Thymus (tissue), 11 donors: ENCODE data around the gene FAM193A. TPM values are rescaled to one million over a fixed set of nuclear protein-coding genes. Genes with fewer than 3 reads are reported as not detected.

Experiments
- DNase-seq, 9 donors: peaks; one replicate each; pipeline ENCODE4 v3.0.0-alpha.2; 2013; ENCODE audit warnings: low spot score in 9 of 9, low read depth in 6 of 9, missing footprints in 1 of 9
- H3K27ac ChIP-seq, 2 donors: one replicate each; pipeline ENCODE4 v1.5.1; 2013; ENCODE audit warnings: control low read depth in 1 of 2, low read depth in 1 of 2, low read length in 1 of 2, mild to moderate bottlenecking in 1 of 2, moderate library complexity in 1 of 2
- H3K27me3 ChIP-seq, 2 donors: one replicate each; pipeline ENCODE4 v1.5.1; 2013; ENCODE audit warnings: low read length in 1 of 2; ENCODE audit not compliant: control insufficient read depth in 2 of 2, insufficient read depth in 1 of 2
- H3K36me3 ChIP-seq, 2 donors: one replicate each; pipeline ENCODE4 v1.5.1; 2013; ENCODE audit warnings: low read length in 1 of 2, mild to moderate bottlenecking in 1 of 2, moderate library complexity in 1 of 2; ENCODE audit not compliant: control insufficient read depth in 2 of 2, insufficient read depth in 2 of 2
- H3K4me1 ChIP-seq, 2 donors: one replicate each; pipeline ENCODE4 v1.5.1; 2013; ENCODE audit warnings: low read length in 2 of 2; ENCODE audit not compliant: control insufficient read depth in 2 of 2, insufficient read depth in 2 of 2
- H3K4me3 ChIP-seq, 2 donors: one replicate each; pipeline ENCODE4 v1.5.1; 2013; ENCODE audit warnings: low read length in 2 of 2, control low read depth in 1 of 2, mild to moderate bottlenecking in 1 of 2
- H3K9me3 ChIP-seq, 2 donors: one replicate each; pipeline ENCODE4 v1.5.1; 2013; ENCODE audit warnings: low read length in 1 of 2, mild to moderate bottlenecking in 1 of 2; ENCODE audit not compliant: control insufficient read depth in 2 of 2, insufficient read depth in 1 of 2
- WGBS: extraction: QIAGEN DNeasy Blood & Tissue Kit; methylation state at CpG from one replicate; pipeline ENCODE4 v1.1.7; 2013; 5-methylcytosine and 5-hydroxymethylcytosine counted together
- polyA plus RNA-seq: library from polyadenylated mRNA; stranded (reverse); fragments of 200-250 nt; gene quantifications from one replicate; pipeline ENCODE4 v1.2.3, GENCODE V29; 2013
- total RNA-seq: library from RNA; stranded (reverse); fragments of 120-200 nt; gene quantifications from one replicate; pipeline ENCODE4 v1.2.4, GENCODE V29; 2013
- donor health status: healthy.

Gene FAM193A
- total and polyA plus RNA-seq, 2 donors: 9.0 to 13.8 TPM

DNA sequence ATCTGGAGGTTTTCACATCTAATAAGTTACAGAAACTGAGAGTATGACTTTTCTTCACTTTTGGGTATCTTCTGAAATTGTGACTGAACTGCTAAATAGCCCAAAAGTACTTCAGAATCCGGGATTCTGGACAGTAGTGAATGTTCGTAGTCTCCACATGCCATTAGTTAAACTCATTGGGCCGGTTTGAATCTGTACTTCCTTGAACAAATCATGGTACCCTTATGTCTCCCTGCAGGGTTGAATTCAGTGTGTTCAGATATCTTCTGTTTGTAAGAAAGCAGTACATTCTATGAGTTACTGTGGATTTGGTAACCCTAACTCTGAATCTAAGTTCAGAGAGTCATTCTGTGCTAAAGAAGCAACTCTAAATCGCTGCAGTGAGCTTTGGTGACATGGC is 33.6 kb downstream of the FAM193A start:
- Histone ChIP-seq H3K4me1 (peaks cover 9 to 17% of the 10 kb centered on the region in 2 donors), H3K27ac (no peak overlapping the region), H3K36me3 (peaks cover 2 to 4% of the 10 kb centered on the region in 2 donors), H3K9me3 (no peaks in the 10 kb centered on the region), H3K4me3 (no peak overlapping the region), H3K27me3 (no peaks in the 10 kb centered on the region)
- DNase-seq: no peak
- 98% methylated on average over 4 of the region's 4 CpGs for WGBS

DNA sequence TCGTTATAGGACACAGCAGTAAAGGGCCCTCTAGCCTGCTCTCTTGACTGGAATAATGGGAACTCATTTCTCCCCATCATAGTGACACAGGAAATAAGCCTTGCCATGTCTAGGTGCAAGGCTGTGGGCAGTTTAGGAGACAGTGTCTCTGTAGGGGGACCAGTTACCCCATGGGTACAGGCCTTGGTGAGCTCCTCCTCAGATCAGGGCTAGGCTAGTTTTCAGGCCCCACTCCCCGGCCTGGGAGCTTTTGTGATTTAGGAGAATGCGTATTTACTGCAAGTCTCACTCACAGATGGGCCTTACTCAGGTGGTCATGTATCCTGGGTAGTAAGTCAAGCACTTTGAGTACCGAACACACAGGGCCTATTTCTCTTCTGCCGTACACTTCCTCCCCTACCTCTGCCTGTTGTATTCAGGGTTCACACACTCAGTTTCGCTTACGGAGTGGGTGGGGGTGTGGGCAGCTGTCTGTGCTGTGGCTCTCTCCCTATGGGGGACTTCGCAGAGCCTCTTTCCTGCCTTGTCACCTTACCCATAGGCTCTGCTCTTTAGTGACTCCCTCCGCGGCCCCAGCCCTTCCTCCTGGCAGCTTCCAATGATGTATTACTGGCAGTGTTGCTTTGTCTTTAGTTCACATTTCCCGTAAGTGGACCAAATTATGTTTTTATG is 34.2 kb downstream of the FAM193A start:
- Histone ChIP-seq H3K27ac (peak overlapping the region; percentile 2 to 11), H3K9me3 (no peaks in the 10 kb centered on the region), H3K27me3 (no peaks in the 10 kb centered on the region), H3K4me1 (peaks cover 9 to 17% of the 10 kb centered on the region in 2 donors), H3K36me3 (peaks cover 2 to 6% of the 10 kb centered on the region in 2 donors), H3K4me3 (no peak overlapping the region)
- 34% methylated on average over 11 of the region's 11 CpGs for WGBS
- DNase-seq: peak in 7 of 9 donors; percentile 17 to 76 (median 50)

DNA sequence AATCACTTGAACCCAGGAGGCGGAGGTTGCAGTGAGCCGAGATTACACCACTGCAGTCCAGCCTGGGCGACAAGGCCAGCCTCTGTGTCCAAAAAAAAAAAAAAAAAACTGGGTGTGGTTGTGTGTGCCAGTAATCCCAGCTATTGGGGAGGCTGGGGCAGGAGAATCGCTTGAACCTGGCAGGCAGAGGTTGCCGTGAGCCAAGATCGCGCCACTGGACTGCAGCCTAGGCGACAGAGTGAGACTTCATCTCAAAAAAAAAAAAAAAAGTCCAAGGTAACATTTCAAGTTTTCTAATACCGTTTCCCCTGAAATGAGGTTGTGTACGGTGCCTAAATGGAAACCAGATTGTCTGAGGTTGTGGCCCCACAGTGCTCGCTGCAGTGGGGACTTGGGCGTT is 35.6 kb downstream of the FAM193A start:
- WGBS: 97% methylated on average over 12 of the region's 12 CpGs

DNA sequence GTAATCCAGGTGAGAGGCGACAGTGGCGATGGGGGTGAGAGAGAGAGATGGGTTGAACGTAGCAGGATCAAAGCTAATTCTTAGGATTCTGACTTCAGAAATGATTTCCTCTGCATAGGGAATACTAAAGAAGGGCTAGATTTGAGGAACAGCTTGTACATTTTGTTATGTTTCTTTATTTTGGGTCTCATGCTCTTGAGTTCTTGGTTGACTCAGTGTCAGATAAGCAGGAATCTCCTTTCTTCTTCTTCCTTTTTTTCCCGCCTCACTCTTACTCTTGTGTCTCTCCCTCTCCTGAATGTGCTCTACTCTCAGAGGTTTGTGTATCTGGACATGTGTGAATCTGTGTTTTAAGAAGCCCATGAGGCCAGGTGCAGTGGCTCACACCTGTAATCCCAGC is 36.4 kb downstream of the FAM193A start:
- Histone ChIP-seq H3K36me3 (peaks cover 2 to 8% of the 10 kb centered on the region in 2 donors), H3K4me3 (no peak overlapping the region), H3K4me1 (peaks cover 9 to 17% of the 10 kb centered on the region in 2 donors), H3K27me3 (no peaks in the 10 kb centered on the region), H3K9me3 (no peaks in the 10 kb centered on the region), H3K27ac (no peak overlapping the region)
- DNase-seq: no peak
- WGBS: 95% methylated on average over 4 of the region's 4 CpGs

More for the DNA sequence above, 35.6 kb downstream of the FAM193A start:
- Histone ChIP-seq H3K9me3 (no peaks in the 10 kb centered on the region), H3K4me1 (peaks cover 9 to 17% of the 10 kb centered on the region in 2 donors), H3K27me3 (no peaks in the 10 kb centered on the region), H3K36me3 (peaks cover 2 to 8% of the 10 kb centered on the region in 2 donors), H3K4me3 (no peak overlapping the region), H3K27ac (no peak overlapping the region)
- DNase-seq: no peak

DNA sequence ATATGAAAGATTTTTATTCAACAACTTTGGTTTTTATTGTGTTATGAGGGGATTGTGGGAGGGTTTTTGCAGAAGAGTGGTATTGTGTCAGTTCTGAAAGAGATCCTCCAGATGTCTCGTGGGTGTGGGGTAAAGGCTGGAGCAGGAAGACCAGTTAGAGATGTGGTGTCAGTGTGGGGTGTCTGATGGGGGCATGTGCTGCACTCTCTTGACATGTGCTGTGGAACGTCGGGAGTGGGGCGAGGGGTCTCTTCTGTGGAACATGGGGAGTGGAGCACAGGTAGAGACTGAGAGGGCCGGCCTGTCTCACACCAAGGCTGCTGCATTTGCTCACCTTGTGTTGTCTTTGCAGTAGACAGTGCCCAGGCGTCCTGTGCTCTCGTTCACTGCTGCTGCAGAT is 37.6 kb downstream of the FAM193A start:
- DNase-seq: no peak
- 85% methylated on average over 7 of the region's 7 CpGs for WGBS
- no peak overlapping the region for H3K4me3 ChIP-seq
- H3K9me3 ChIP-seq: peaks cover 0 to under 1% of the 10 kb centered on the region in 2 donors
- no peak overlapping the region for H3K27ac ChIP-seq
- H3K27me3 ChIP-seq: no peaks in the 10 kb centered on the region
- H3K36me3 ChIP-seq: peaks cover 2 to 8% of the 10 kb centered on the region in 2 donors
- H3K4me1 ChIP-seq: peaks cover 9 to 17% of the 10 kb centered on the region in 2 donors

DNA sequence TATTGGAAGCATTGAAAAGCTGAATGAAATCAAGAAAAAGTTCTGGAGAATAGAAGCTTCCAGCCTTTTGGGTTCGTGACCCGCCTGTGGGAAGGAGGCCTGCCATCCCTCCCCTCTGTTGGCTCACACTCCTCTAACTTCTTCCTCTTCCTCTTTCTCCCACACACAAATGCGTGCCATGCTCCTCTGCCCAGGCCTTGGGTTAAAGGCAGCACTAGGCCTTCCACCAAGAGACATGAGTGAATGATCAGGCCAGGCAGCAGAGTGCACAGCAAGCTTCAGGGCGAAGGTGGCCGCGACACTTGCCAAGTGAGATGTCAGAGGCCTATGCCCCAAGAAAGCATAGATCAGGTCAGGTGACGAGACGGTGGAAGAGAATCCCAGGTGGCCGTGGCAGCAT is 38.4 kb downstream of the FAM193A start:
- H3K9me3 ChIP-seq: peaks cover 0 to 5% of the 10 kb centered on the region in 2 donors
- no peak overlapping the region for H3K27ac ChIP-seq
- WGBS: 89% methylated on average over 9 of the region's 9 CpGs
- no peaks in the 10 kb centered on the region for H3K27me3 ChIP-seq
- peaks cover 9 to 17% of the 10 kb centered on the region in 2 donors for H3K4me1 ChIP-seq
- H3K4me3 ChIP-seq: no peak overlapping the region
- DNase-seq: no peak
- peaks cover 2 to 8% of the 10 kb centered on the region in 2 donors for H3K36me3 ChIP-seq

DNA sequence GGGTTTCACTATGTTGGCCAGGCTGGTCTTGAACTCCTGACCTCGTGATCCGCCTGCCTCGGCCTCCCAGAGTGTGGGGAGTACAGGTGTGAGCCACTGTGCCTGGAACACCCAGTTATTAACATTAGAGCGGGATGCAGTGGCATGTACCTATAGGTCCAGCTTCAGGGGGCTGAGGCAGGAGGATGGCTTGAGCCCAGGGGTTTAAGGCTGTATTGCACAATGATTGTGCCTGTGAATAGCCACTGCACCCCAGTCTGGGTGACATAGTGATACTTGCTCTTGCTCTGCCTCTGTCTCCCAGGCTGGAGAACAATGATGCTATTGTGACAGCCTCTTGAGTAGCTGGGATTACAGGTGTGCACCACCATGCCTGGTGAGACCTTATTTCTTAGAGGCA is 39.8 kb downstream of the FAM193A start:
- Histone ChIP-seq H3K27me3 (no peaks in the 10 kb centered on the region), H3K27ac (no peak overlapping the region), H3K4me3 (no peak overlapping the region), H3K36me3 (peaks cover 2 to 8% of the 10 kb centered on the region in 2 donors), H3K4me1 (peaks cover 0 to 6% of the 10 kb centered on the region in 2 donors), H3K9me3 (peaks cover 0 to 12% of the 10 kb centered on the region in 2 donors)
- DNase-seq: no peak
- over 99% methylated on average over 4 of the region's 4 CpGs for WGBS

DNA sequence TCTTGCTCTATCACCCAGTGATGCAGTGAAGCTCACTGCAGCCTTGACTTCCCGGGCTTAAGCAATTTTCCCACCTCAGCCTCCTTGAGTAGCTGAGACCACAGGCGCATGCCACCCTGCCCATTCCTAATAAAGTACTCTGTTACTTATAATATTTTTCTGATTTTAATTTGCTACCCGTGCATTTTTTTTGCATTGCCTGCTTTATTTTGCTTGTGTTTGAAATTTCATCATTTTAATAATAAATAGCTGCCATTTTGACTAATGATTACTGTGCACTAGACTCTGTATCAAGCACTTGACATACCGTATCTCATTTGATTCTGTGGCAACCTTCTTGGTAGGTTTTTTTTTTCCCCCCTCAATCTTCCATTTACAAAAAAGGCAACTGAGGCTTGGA is 41.7 kb downstream of the FAM193A start:
- Histone ChIP-seq H3K4me3 (no peak overlapping the region), H3K4me1 (peaks cover 0 to 3% of the 10 kb centered on the region in 2 donors), H3K27me3 (no peaks in the 10 kb centered on the region), H3K27ac (no peak overlapping the region), H3K36me3 (peaks cover 2 to 8% of the 10 kb centered on the region in 2 donors), H3K9me3 (peaks cover 0 to 12% of the 10 kb centered on the region in 2 donors)
- DNase-seq: no peak
- WGBS: 99% methylated on average over 4 of the region's 4 CpGs

DNA sequence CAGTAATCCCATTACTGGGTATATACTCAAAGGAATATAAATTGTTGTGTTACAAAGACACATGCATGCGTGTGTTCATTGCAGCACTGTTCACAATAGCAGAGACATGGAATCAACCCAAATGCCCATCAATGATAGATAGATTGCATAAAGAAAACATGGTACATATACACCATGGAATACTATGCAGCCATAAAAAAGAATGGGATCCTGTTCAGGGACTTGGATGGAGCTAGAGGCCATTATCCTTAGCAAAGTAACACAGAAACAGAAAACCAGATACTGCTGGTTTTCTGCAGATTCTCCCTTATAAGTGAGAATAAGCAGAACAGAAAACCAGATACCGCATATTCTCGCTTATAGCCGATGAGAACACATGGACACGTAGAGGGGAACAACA is 43.5 kb downstream of the FAM193A start:
- DNase-seq: no peak
- no peak overlapping the region for H3K27ac ChIP-seq
- peaks cover 0 to 12% of the 10 kb centered on the region in 2 donors for H3K9me3 ChIP-seq
- no peak overlapping the region for H3K4me3 ChIP-seq
- no peaks in the 10 kb centered on the region for H3K4me1 ChIP-seq
- over 99% methylated on average over 5 of the region's 5 CpGs for WGBS
- H3K27me3 ChIP-seq: no peaks in the 10 kb centered on the region
- H3K36me3 ChIP-seq: peaks cover 0 to 5% of the 10 kb centered on the region in 2 donors
